HL-60/S4 treated with phorbol 12-myristate 13-acetate at 8.2 ng/mL for 4 days and 3 days (cell line): ENCODE results near the gene ADH7.

Experiments
- in situ Hi-C: fragments of 300-500 bp; cut with MboI; formaldehyde crosslinking; loops from 2 replicates; pipeline ENCODE4 v1.15.0; 2022; ENCODE audit warnings: low sequenced_read_pairs

Gene ADH7

GRCh38 chr4:99435154-99435553 is at the start of gene ADH7:
TSS of gene ADH7 (minus strand) at chr4:99435342. CDS start at chr4:99435233, 109 bp downstream.
- in situ Hi-C loops, result no loop called here

GRCh38 chr4:99483636-99484035 is 48.5 kb upstream of the ADH7 start:
- in situ Hi-C loops, result no loop called here

GRCh38 chr4:99473131-99473530 is 38.0 kb upstream of the ADH7 start:
- in situ Hi-C loops, result no loop called here

- in situ Hi-C loops, result no loop called here
These were observed 36.8 kb upstream of the ADH7 start for GRCh38 chr4:99471896-99472295.

GRCh38 chr4:99471349-99471748 is 36.2 kb upstream of the ADH7 start:
- in situ Hi-C loops, result no loop called here

- in situ Hi-C loops, result no loop called here
These were observed 33.7 kb upstream of the ADH7 start for GRCh38 chr4:99468889-99469288.

- in situ Hi-C loops, result no loop called here
These were observed 32.7 kb upstream of the ADH7 start for GRCh38 chr4:99467887-99468286.

- in situ Hi-C loops, result no loop called here
These were observed 28.4 kb upstream of the ADH7 start for GRCh38 chr4:99463566-99463965.

GRCh38 chr4:99462875-99463464 is 27.8 kb upstream of the ADH7 start:
- in situ Hi-C loops, result no loop called here

GRCh38 chr4:99461623-99462401 is 26.7 kb upstream of the ADH7 start:
- in situ Hi-C loops, result no loop called here

GRCh38 chr4:99459546-99460042 is 24.5 kb upstream of the ADH7 start:
- in situ Hi-C loops, result no loop called here

- in situ Hi-C loops, result no loop called here
These were observed 23.8 kb upstream of the ADH7 start for GRCh38 chr4:99458911-99459447.

- in situ Hi-C loops, result no loop called here
These were observed 22.5 kb upstream of the ADH7 start for GRCh38 chr4:99457676-99458075.

GRCh38 chr4:99457270-99457669 is 22.1 kb upstream of the ADH7 start:
- in situ Hi-C loops, result no loop called here

GRCh38 chr4:99447513-99447912 is 12.4 kb upstream of the ADH7 start:
- in situ Hi-C loops, result no loop called here

GRCh38 chr4:99447079-99447478 is 11.9 kb upstream of the ADH7 start:
- in situ Hi-C loops, result no loop called here

- in situ Hi-C loops, result no loop called here
These were observed 3.3 kb upstream of the ADH7 start for GRCh38 chr4:99438405-99438780.

GRCh38 chr4:99437723-99438404 is 2.7 kb upstream of the ADH7 start:
- in situ Hi-C loops, result no loop called here

- in situ Hi-C loops, result no loop called here
These were observed 2.0 kb upstream of the ADH7 start for GRCh38 chr4:99436976-99437722.

- in situ Hi-C loops, result no loop called here
These were observed 1.3 kb upstream of the ADH7 start for GRCh38 chr4:99436462-99436861.

- in situ Hi-C loops, result no loop called here
These were observed 5.0 kb downstream of the ADH7 start for GRCh38 chr4:99430106-99430505.
